HG02870 (cell line): ENCODE data around the gene ZDHHC5.
A peak's percentile ranks its signal among the peaks of the same experiment; 100 is the strongest.
"Not testable (repeated sequence)": the region's sequence is repeated elsewhere in the genome, so short reads cannot be mapped to it uniquely, and the experiment has no call there.

Experiments
- ATAC-seq: cut with Tn5 transposase; IDR thresholded peaks from one replicate; pipeline ENCODE4 v1.9.1; 2021; ENCODE audit warnings: mild to moderate bottlenecking, moderate library complexity; ENCODE audit not compliant: unreplicated experiment

The ZDHHC5 gene

GRCh38 chr11:57716726-57717125 lies 48.8 kb downstream of the ZDHHC5 start:
- ATAC-seq = not testable (repeated sequence)

DNA sequence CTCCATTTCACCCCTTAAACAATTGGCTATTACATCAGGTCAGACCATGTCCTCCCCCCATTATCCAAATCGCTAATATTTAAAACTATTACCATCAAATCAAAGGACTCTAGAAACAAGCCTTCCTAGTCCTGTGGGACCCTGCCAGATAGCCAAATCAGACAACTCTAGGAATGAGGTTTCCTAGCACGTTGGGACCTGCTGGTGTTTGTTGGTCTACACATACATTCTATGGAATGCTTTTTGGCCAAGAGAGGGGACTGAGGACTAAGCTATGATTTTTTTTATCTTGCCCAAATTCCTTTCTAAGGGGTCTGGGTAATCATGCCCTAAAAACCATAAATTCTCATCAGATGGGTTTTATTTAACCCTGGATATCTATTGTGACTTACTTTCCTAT lies 59.3 kb downstream of the ZDHHC5 start:
- no peak for ATAC-seq

GRCh38 chr11:57728829-57729228 lies 60.9 kb downstream of the ZDHHC5 start:
- peak; percentile 43 for ATAC-seq

DNA sequence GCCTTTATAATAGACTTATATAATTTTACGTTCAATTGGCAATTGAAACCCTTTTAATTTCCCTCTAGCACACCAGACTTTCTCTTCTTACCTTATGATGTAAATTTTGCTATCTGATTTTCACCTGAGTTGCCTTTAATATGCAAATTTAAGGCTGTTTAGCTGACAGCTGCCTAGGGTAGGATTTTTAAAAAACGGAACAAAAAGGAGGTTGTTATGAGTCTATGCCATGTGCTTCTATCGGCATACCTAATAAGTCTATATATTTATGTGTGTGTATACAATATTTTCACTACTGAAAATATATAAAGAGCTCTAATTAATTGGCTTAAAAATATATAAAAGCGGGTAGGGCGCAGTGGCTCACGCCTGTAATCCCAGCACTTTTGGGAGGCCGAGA lies 61.6 kb downstream of the ZDHHC5 start:
- peak; percentile 66 for ATAC-seq

DNA sequence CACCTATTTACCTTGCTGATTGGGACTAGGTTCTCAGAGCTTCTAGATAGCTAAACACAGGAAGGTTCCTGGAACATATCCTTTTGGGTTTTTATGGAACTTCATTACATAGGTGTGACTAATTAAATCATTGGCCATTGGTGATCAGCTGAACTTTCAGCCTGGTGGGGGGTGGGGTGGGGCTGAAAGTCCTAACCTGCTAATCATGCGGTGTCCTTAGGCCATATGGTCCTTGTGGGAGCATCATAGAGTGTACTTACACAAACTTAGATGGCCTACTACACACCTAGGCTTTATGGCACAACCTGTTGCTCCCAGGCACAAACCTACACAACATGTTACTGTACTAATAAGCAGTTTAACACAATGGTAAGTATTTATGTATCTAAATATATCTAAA lies 64.7 kb downstream of the ZDHHC5 start:
- ATAC-seq = no peak

- no peak for ATAC-seq
Observed at GRCh38 chr11:57735619-57736298, 67.8 kb downstream of the ZDHHC5 start.

- peak; percentile 89 for ATAC-seq
Observed at GRCh38 chr11:57741132-57742086, 73.5 kb downstream of the ZDHHC5 start, which contains the start of gene SELENOH. SELENOH (plus strand) TSS chr11:57741491; CDS start chr11:57741596, 105 bp downstream.

DNA sequence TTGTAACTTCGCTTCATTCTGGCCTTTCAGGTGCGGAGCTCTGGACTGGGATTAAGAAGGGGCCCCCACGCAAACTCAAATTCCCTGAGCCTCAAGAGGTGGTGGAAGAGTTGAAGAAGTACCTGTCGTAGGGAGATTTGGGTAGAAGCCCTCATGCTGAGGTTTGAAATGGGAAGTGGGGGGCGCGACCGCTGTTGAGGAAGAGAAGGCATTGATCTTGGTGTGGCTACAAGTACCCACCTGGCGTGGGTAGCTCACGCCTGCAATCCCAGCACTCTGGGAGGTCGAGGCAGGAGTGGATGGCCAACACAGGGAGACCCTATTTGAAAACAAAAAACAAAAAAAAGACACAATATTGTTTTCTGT lies 74.2 kb downstream of the ZDHHC5 start:
- ATAC-seq = no peak

DNA sequence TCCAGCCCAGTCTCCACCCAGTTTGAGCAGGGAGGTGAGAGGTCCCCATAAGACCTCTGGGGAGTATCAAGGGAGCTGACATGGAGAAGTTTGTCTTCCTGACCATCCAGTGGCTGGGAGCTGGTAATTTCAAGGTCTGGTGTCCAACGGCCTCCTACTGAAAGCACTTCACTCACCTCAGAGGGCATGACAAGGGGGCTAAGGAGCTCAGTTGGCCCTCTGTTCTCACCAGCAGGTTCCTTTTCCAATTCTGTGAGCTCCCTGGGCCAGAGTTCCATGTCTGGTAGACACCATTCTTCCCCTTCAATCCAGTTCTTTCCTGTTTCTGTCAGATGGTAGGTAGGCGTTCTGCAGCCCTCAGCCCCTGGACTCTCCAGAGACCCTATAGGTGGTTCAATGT lies 76.4 kb downstream of the ZDHHC5 start:
- no peak for ATAC-seq

GRCh38 chr11:57745206-57745605 lies 77.3 kb downstream of the ZDHHC5 start:
- no peak for ATAC-seq

- ATAC-seq = no peak
Observed at GRCh38 chr11:57746920-57747319, 79.0 kb downstream of the ZDHHC5 start.
